OCI-LY3 (cell line): ENCODE data around the gene EFCAB6.

Experiments used
- CTCF ChIP-seq: fragments of 200-600, 300-600 bp; sonication (generic); IDR thresholded peaks from 2 replicates; pipeline ENCODE4 v1.5.1; 2014; ENCODE audit warnings: antibody characterized with exemption, low read length, low read depth
- EZH2phosphoT487 ChIP-seq: fragments of 200-600 bp; shearing (Covaris generic); IDR thresholded peaks from 2 replicates; pipeline ENCODE4 v1.6.1; 2018; ENCODE audit warnings: antibody characterized with exemption, mixed run types, low read depth

DNA sequence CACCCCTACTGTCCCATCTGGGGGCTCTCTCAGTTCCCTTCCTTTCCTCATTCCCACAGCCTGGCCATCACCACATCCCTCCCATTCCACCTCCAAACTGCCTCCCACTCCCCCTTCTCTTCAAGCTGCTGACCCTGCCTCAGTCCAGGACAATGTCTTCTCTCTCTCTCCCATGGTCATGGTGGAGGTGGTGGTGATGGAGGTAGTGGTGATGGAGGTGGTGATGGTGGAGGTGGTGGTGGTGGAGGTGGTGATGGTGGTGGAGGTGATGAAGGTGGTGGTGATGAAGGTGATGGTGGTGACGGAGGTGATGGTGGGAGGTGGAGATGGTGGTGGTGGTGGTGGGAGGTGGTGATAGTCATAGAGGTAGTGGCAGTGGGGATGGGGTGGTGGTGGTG lies 313.2 kb downstream of the EFCAB6 start:
- TF ChIP-seq CTCF (no peak), EZH2phosphoT487 (no peak)
